Neural progenitor cell (in vitro differentiated cells): ENCODE measurements around the gene LYVE1.

Experiments used
- EZH2 ChIP-seq: fragments of 200-600 bp; sonication (generic); IDR thresholded peaks from 2 replicates; pipeline ENCODE4 v1.6.1; 2017; ENCODE audit warnings: antibody characterized with exemption, mild to moderate bottlenecking, moderate library complexity
- EZH2phosphoT487 ChIP-seq: fragments of 200-600 bp; sonication (generic); IDR thresholded peaks from 2 replicates; pipeline ENCODE4 v1.6.1; 2017; ENCODE audit warnings: antibody characterized with exemption

GRCh38 chr11:10566257-10566957, 2.1 kb downstream of the LYVE1 start:
- TF ChIP-seq EZH2phosphoT487 (no peak), EZH2 (no peak)
